Measurements from ENCODE around the gene OSBPL5. TPM values are rescaled to one million over a fixed set of nuclear protein-coding genes. Genes with fewer than 3 reads are reported as not detected.

OSBPL5 gene
- total RNA-seq, 1 donor from 2014 or later: 88.4 TPM

DNA sequence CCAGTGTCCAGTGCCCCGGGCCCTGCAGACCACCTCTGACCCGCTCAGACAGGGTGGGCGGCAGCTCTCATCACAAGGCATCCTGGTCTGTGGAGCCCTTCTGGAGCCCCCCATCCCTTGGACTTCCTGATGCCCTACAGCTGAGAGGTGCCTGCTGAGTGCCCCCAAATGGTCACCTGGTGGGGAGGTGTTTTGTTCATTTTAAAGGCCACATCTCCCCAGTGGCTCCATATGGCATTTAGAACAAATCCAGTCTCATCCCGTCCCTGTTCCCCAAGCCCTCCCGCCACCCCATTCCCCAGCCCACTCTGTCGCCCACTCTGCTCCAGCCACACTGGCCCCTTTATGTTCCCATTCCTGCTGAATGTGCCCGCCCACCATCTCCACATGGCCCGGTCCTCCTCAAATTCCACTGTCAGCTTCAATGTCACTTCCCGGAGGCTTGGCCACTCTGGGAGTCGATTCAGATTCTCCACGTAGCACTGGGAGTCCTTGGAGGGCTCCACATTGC lies 32.8 kb downstream of the OSBPL5 start:
- Histone ChIP-seq H3K27me3 (no peaks in the 10 kb centered on the region), H3K36me3 (no peaks in the 10 kb centered on the region), H3K4me1 (peaks cover 54% of the 10 kb centered on the region), H3K27ac (no peak overlapping the region), H3K4me3 (no peak overlapping the region), H3K9me3 (no peaks in the 10 kb centered on the region)
- intact Hi-C loops (cut with DNase I): no loop called here
- no peak for DNase-seq (ENCODE audit: extremely low spot score in 2 of 2)
- TF ChIP-seq, protein P1, sequence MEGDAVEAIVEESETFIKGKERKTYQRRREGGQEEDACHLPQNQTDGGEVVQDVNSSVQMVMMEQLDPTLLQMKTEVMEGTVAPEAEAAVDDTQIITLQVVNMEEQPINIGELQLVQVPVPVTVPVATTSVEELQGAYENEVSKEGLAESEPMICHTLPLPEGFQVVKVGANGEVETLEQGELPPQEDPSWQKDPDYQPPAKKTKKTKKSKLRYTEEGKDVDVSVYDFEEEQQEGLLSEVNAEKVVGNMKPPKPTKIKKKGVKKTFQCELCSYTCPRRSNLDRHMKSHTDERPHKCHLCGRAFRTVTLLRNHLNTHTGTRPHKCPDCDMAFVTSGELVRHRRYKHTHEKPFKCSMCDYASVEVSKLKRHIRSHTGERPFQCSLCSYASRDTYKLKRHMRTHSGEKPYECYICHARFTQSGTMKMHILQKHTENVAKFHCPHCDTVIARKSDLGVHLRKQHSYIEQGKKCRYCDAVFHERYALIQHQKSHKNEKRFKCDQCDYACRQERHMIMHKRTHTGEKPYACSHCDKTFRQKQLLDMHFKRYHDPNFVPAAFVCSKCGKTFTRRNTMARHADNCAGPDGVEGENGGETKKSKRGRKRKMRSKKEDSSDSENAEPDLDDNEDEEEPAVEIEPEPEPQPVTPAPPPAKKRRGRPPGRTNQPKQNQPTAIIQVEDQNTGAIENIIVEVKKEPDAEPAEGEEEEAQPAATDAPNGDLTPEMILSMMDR (IDR thresholded peaks at IDR 0.05): no peak
- TF ChIP-seq POLR2AphosphoS5 (IDR thresholded peaks at IDR 0.05; ENCODE audit: insufficient read depth in 1 of 2, low read depth in 1 of 2) (no peak), POLR2A (IDR thresholded peaks at IDR 0.05) (no peak)

- peaks cover 58% of the 10 kb centered on the region for H3K4me1 ChIP-seq
- no peaks in the 10 kb centered on the region for H3K9me3 ChIP-seq
- H3K36me3 ChIP-seq: no peaks in the 10 kb centered on the region
- no peaks in the 10 kb centered on the region for H3K27me3 ChIP-seq
- intact Hi-C loops (cut with DNase I): no loop called here
- no peak for DNase-seq (ENCODE audit: extremely low spot score in 2 of 2)
- no peak overlapping the region for H3K27ac ChIP-seq
- TF ChIP-seq, protein P1 (IDR thresholded peaks at IDR 0.05): no peak
- no peak overlapping the region for H3K4me3 ChIP-seq
These were observed 33.7 kb downstream of the OSBPL5 start for GRCh38 chr11:3131330-3131941.

DNA sequence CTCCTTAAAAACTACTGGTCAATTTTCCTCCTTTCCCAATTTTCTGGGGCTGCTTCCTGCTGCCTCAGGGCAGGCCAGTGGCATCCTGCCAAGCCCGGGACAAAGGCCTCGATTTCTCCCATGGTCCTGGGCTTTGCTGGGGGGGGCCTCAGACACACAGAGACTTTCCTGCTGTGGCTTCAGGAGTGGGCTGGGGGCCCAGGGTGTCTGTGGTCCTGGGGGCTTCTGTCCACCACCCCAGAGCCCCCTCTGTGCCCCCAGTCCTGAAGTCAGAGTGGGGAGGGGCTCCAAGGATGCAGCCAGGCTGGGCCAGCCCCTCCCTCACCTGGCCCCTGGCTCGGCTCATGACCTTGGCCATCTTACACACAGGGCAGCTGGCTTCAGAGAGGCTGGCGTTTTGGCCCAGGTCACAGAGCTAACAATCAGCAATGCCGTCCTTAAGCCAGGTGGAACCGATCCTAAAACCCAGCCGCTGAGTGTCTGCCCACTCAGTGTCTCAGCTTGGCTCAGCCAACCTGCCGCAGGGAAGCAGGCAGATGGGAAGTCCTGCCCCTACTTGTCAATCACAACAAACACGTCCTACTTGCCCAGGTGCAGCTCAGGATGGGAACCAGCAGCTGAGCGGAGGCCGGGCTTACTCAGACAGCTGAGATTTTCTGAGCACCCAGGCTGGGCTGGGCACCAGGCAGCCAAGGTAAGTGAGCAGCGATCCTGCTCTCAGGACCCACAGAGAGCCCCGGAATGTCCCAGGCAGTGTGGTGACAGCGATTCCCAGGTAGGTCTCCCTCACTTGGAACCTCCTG lies 34.6 kb downstream of the OSBPL5 start:
- H3K9me3 ChIP-seq: no peaks in the 10 kb centered on the region
- peaks cover 49% of the 10 kb centered on the region for H3K4me1 ChIP-seq
- intact Hi-C loops (cut with DNase I): no loop called here
- peak overlapping the region; percentile 48 for H3K27ac ChIP-seq
- no peak overlapping the region for H3K4me3 ChIP-seq
- H3K36me3 ChIP-seq: no peaks in the 10 kb centered on the region
- H3K27me3 ChIP-seq: no peaks in the 10 kb centered on the region
- DNase-seq (ENCODE audit: extremely low spot score in 2 of 2): no peak
- TF ChIP-seq POLR2A (IDR thresholded peaks at IDR 0.05): no peak
- TF ChIP-seq POLR2AphosphoS5 (IDR thresholded peaks at IDR 0.05; ENCODE audit: insufficient read depth in 1 of 2, low read depth in 1 of 2): peak in 1 of 2 donors; percentile 27
- TF ChIP-seq, protein P1 (IDR thresholded peaks at IDR 0.05): no peak

GRCh38 chr11:3129591-3130268 lies 35.4 kb downstream of the OSBPL5 start:
- Histone ChIP-seq H3K27ac (no peak overlapping the region), H3K4me1 (peaks cover 49% of the 10 kb centered on the region), H3K36me3 (no peaks in the 10 kb centered on the region), H3K27me3 (no peaks in the 10 kb centered on the region), H3K4me3 (no peak overlapping the region), H3K9me3 (no peaks in the 10 kb centered on the region)
- DNase-seq (ENCODE audit: extremely low spot score in 2 of 2): no peak
- intact Hi-C loops (cut with DNase I): loop anchor here (5.0 kb wide), 1 partner anchor 33 kb away; no protein-coding TSS in a partner anchor
- TF ChIP-seq POLR2AphosphoS5 (IDR thresholded peaks at IDR 0.05; ENCODE audit: insufficient read depth in 1 of 2, low read depth in 1 of 2) (no peak), POLR2A (IDR thresholded peaks at IDR 0.05) (no peak)
- TF ChIP-seq, protein P1 (IDR thresholded peaks at IDR 0.05): no peak
